T-helper 2 cell (primary cell): ENCODE results near the gene ABCF2.

Experiments
- DNase-seq, 5 experiments: peaks; one replicate each; pipeline versions ENCODE4 v3.0.0 to v3.0.0-alpha.2; 2012 to 2022

ABCF2 gene

DNA sequence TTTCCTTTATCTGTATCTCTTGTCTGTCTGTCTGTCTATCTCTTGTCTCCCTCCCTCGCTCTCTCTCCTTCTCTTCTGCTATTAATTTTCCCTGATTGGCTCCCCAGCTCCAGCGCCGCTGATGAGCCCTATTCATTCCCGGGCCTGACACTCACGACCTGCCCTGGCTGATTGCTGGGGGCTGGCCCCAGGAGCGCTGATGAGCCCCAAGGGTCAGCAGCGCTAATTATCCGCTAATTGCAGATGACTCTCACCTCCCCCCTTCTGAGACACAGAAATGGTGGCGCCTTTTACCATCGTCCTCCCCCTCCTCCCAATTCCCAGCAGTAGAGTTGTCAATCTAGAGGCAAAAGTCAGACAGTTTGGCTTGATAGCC, 58.2 kb downstream of the ABCF2 start:
- no peak for DNase-seq

DNA sequence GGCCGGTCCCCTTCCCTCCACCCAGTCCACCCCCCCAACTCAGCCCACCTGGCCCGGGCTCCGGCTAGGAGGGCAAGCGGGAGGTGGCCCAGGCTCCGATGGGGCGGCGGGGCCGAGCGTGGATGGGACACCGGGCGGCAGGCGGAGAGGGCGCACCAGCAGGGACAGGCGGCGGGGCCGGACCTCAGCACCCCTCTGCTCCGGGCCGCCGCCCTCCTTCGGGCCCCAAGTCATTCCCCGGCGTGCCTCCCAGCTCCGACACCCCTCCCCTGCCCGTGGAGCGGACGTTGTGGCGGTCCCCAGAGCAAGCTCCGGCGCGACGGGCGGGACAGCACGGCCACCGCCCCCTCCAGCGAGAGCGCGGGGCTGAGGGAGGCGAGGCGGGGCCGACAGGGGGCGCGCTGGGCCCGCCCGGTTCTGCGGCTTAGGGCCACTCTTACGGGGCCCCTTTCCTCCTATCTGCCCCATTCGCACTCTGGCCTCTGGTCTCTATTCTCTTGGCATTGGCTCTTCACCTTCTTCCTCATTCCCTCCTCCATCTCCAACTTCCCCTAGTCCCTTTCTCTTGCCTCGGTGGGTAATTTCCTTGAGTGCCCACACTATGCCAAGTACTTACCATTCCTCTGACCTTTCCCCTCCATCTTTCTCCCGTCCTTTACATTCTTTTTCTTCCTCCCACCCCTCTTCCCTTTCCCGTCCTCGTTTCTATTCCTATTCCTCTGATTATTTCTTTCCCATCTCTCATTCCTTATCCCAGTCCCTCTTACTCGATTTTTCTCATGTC, 58.8 kb downstream of the ABCF2 start:
- DNase-seq, result peak; percentile 40 to 56 (median 46)

DNA sequence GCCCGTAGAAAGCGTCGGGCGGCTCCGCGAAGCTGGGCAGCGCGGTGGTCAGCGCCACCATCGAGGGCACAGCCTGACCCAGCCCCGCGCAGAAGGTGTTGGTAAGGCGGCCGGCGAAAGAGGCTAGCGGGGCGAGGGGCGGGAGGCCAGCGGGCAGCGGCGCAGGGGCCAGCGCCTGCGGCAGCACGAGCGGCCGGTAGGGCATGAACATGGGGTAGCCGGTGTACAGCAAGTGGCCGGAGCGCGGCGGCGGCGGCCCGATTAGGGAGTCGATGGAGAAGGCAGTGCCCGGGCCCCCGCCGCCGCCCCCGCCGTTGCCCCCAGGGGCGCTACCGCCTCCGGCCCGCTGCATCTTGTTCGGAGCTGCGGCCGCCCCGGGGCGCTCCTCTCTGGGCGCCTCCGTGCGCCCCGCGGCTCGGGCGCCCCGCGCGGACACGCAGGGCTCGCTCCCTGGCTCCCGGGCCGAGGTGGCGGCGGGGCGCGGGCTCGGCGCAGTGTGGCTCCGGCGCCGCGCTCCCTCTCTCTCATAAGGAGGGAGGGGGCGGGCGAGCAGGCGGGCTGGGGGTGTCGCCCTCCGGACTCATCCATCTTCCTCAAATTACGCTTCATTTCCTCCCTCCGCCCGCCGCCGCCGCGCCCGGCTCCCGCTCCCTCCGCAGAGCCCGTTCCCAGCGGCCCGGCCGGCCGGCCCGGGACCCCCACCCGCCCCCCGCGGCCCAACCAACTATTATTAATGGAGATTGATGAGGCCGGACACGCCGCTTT, 59.6 kb downstream of the ABCF2 start, which contains the start of gene GBX1:
Gene GBX1 (minus strand): TSS at position 498 of the 765 bp plus-strand sequence. CDS start 146 bp downstream, at position 352.
- peak in 1 of 5 experiments; percentile 7 for DNase-seq

DNA sequence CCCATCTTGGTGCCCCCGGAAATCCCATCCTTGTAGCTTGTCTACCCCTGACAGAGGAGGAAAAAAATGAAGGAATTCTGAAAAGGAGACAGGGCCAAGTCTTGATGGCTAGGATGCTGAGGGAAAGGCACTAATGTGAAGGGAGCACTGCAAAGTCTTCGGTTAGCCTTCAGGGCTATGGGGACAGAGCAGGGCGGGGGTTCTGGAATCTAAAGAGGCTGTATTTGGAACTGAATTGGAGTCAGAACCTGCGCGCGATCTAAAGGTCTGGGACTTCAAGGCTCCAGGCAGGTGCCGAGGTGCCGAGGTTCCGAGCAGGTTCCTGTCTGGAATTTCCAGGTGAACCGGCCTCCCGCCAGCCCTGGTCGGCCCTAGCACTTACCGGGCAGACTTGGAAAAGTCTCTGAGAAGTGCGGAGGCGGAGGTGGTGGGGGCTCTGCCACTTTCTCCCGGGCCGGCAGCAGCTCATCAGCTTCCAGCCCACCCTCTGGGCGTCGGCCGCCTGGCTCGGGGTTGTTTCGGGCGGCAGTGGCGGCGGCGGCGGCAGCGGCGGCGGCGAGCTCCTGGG, 60.3 kb downstream of the ABCF2 start:
- no peak for DNase-seq
